ELF-1 (cell line): ENCODE results near the gene C6orf163.

Experiments used
- DNase-seq: peaks from one replicate; pipeline ENCODE4 v3.0.0-alpha.2; 2016; ENCODE audit warnings: low read depth, low spot score

Gene C6orf163

GRCh38 chr6:87356181-87356580 lies 11.6 kb downstream of the C6orf163 start:
- no peak for DNase-seq

GRCh38 chr6:87357479-87358196 lies 13.0 kb downstream of the C6orf163 start:
- DNase-seq, result no peak

- no peak for DNase-seq
Measured at GRCh38 chr6:87364602-87365252, 20.1 kb downstream of the C6orf163 start.

GRCh38 chr6:87366072-87366827 lies 21.6 kb downstream of the C6orf163 start:
- no peak for DNase-seq

GRCh38 chr6:87366899-87367298 lies 22.3 kb downstream of the C6orf163 start:
- DNase-seq, result no peak

- no peak for DNase-seq
Measured at GRCh38 chr6:87373377-87373776, 28.8 kb downstream of the C6orf163 start.

GRCh38 chr6:87375315-87375714 lies 30.7 kb downstream of the C6orf163 start:
- no peak for DNase-seq

GRCh38 chr6:87376643-87377042 lies 32.0 kb downstream of the C6orf163 start:
- no peak for DNase-seq

GRCh38 chr6:87378947-87379346 lies 34.3 kb downstream of the C6orf163 start:
- DNase-seq, result no peak

- no peak for DNase-seq
Measured at GRCh38 chr6:87382861-87383260, 38.2 kb downstream of the C6orf163 start.

GRCh38 chr6:87384038-87384437 lies 39.4 kb downstream of the C6orf163 start:
- DNase-seq, result no peak

GRCh38 chr6:87384449-87384848 lies 39.8 kb downstream of the C6orf163 start:
- no peak for DNase-seq

GRCh38 chr6:87391334-87391733 lies 46.7 kb downstream of the C6orf163 start:
- peak; percentile 54 for DNase-seq

- peak; percentile 13 for DNase-seq
Measured at GRCh38 chr6:87393026-87393622, 48.5 kb downstream of the C6orf163 start.

GRCh38 chr6:87395431-87395830 lies 50.8 kb downstream of the C6orf163 start:
- DNase-seq, result no peak

- no peak for DNase-seq
Measured at GRCh38 chr6:87396595-87397392, 52.2 kb downstream of the C6orf163 start.

- no peak for DNase-seq
Measured at GRCh38 chr6:87397656-87398055, 53.0 kb downstream of the C6orf163 start.

- no peak for DNase-seq
Measured at GRCh38 chr6:87401832-87402231, 57.2 kb downstream of the C6orf163 start.

- DNase-seq, result no peak
Measured at GRCh38 chr6:87407561-87407900, 62.9 kb downstream of the C6orf163 start.

- peak; percentile 91 for DNase-seq
Measured at GRCh38 chr6:87407901-87408720, 63.5 kb downstream of the C6orf163 start, which contains the start of gene CFAP206. TSS of gene CFAP206 (plus strand) at chr6:87407972. CDS start at chr6:87409840, 1,868 bp downstream.
